NCI-H128 (cell line): Measurements from ENCODE around the gene DYNLRB2.

Experiments used
- DNase-seq: peaks from one replicate; lab custom pipeline; 2025; ENCODE audit not compliant: unreplicated experiment; lab: John Stamatoyannopoulos, UW

The DYNLRB2 gene

GRCh38 chr16:80547145-80547544, 6.4 kb downstream of the DYNLRB2 start:
- no peak for DNase-seq

- DNase-seq: no peak
These were observed 11.5 kb downstream of the DYNLRB2 start for GRCh38 chr16:80552277-80552676.

GRCh38 chr16:80554033-80554432, 13.2 kb downstream of the DYNLRB2 start:
- DNase-seq: no peak

GRCh38 chr16:80556481-80556880, 15.7 kb downstream of the DYNLRB2 start:
- no peak for DNase-seq

GRCh38 chr16:80557037-80557436, 16.2 kb downstream of the DYNLRB2 start:
- no peak for DNase-seq

- no peak for DNase-seq
These were observed 18.6 kb downstream of the DYNLRB2 start for GRCh38 chr16:80559369-80559768.

GRCh38 chr16:80563066-80563465, 22.3 kb downstream of the DYNLRB2 start:
- DNase-seq: no peak

- no peak for DNase-seq
These were observed 23.6 kb downstream of the DYNLRB2 start for GRCh38 chr16:80564394-80564793.

- no peak for DNase-seq
These were observed 28.8 kb downstream of the DYNLRB2 start for GRCh38 chr16:80569440-80570105.

- no peak for DNase-seq
These were observed 29.3 kb downstream of the DYNLRB2 start for GRCh38 chr16:80570106-80570478.

- no peak for DNase-seq
These were observed 32.9 kb downstream of the DYNLRB2 start for GRCh38 chr16:80573700-80574120.

- no peak for DNase-seq
These were observed 35.6 kb downstream of the DYNLRB2 start for GRCh38 chr16:80576343-80576912.

GRCh38 chr16:80577485-80578280, 36.9 kb downstream of the DYNLRB2 start:
- no peak for DNase-seq

GRCh38 chr16:80580109-80580832, 39.5 kb downstream of the DYNLRB2 start:
- DNase-seq: no peak

- no peak for DNase-seq
These were observed 42.7 kb downstream of the DYNLRB2 start for GRCh38 chr16:80583466-80583865.

- DNase-seq: no peak
These were observed 45.0 kb downstream of the DYNLRB2 start for GRCh38 chr16:80585764-80586163.

GRCh38 chr16:80586476-80586875, 45.7 kb downstream of the DYNLRB2 start:
- DNase-seq: no peak

GRCh38 chr16:80587071-80587470, 46.3 kb downstream of the DYNLRB2 start:
- no peak for DNase-seq

GRCh38 chr16:80591071-80591915, 50.5 kb downstream of the DYNLRB2 start:
- no peak for DNase-seq

- DNase-seq: no peak
These were observed 51.5 kb downstream of the DYNLRB2 start for GRCh38 chr16:80592273-80592672.

- no peak for DNase-seq
These were observed 54.0 kb downstream of the DYNLRB2 start for GRCh38 chr16:80594756-80595155.
